Measurements from ENCODE around the gene PPM1A.

DNA sequence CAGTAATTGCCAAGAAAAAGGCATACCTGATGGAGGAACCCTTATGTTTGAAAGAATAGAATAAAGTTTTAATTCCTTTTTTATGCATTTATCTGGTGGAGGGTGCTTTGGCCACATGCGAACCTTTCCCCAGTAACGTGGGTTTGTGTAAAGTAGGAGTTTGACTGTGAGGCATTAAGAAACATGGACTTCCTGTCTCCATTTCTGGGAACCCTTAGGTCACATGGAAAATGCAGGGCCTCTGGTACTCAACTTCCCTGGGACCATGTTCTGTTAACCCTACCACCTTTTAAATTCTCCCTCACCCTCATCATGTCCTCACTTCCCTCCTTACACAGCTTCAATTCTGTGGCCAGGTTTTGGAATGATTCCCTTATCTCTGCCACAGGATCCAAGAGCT lies 80.3 kb downstream of the PPM1A start:
- TF ChIP-seq TCF4 (CRISPR knock-in tag; IDR thresholded peaks at IDR 0.05; ENCODE audit: borderline replicate concordance) (no peak), RARB (CRISPR knock-in tag; IDR thresholded peaks at IDR 0.05) (no peak)

Measured in SK-N-SH treated with all-trans-retinoic acid at 6 μM for 48 hours (cell line).